ENCODE results near the gene KCNK3. TPM values are rescaled to one million over a fixed set of nuclear protein-coding genes. Genes with fewer than 3 reads are reported as not detected.
"Not testable (repeated sequence)": the region's sequence is repeated elsewhere in the genome, so short reads cannot be mapped to it uniquely, and the experiment has no call there.

Gene KCNK3
- total RNA-seq, 1 donor from 2014 or later, result 6.6 TPM

DNA sequence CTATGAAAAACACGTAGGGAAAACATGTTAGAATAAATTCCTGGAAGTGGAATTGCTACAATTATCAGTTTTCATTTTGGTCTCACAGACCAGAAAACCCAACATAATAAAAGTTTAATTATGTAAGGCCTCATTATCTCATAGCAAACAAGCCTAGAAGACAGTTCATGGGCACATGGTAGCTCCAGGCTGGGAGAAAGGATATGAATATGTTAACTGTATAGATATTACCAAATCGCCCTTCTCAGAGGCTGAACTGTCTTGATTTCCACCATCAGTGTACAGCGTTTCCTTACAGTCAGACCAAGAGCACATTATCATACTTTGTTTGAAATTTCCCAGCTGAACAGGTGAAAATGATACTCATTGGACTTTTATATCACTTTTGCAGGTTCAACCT lies 54.4 kb downstream of the KCNK3 start:
- Mint-ChIP-seq H3K4me3 (no peak overlapping the region), H3K36me3 (no peaks in the 10 kb centered on the region), H3K27me3 (ENCODE audit: low read depth) (no peaks in the 10 kb centered on the region), H3K9me3 (peaks cover 4% of the 10 kb centered on the region), H3K27ac (no peak overlapping the region), H3K4me1 (peaks cover 11% of the 10 kb centered on the region)
- no peak for TF ChIP-seq CTCF (IDR thresholded peaks at IDR 0.05; ENCODE audit: unreplicated experiment)
- no peak for DNase-seq (ENCODE audit: low spot score in 2 of 2, unreplicated experiment in 2 of 2)

GRCh38 chr2:26749787-26750420 lies 57.4 kb downstream of the KCNK3 start:
- peaks cover 11% of the 10 kb centered on the region for H3K4me1 Mint-ChIP-seq
- H3K27me3 Mint-ChIP-seq (ENCODE audit: low read depth); H3K4me3 Mint-ChIP-seq; DNase-seq (ENCODE audit: low spot score in 2 of 2, unreplicated experiment in 2 of 2); H3K36me3 Mint-ChIP-seq; H3K9me3 Mint-ChIP-seq: not testable (repeated sequence)
- peak overlapping the region; percentile 94 for H3K27ac Mint-ChIP-seq

DNA sequence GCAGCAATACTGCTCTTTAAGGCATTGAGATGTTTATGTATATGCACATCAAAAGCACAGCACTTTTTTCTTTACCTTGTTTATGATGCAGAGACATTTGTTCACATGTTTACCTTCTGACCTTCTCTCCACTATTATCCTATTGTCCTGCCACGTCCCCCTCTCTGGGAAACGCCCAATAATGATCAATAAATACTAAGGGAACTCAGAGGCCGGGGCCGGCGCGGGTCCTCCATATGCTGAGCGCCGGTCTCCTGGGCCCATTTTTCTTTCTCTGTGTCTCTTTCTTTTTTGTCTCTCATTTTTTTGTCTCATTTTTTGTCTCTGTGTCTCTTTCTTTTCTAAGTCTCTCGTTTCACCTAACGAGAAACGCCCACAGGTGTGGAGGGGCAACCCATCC lies 57.9 kb downstream of the KCNK3 start:
- peak overlapping the region; percentile 94 for H3K27ac Mint-ChIP-seq
- peaks cover 11% of the 10 kb centered on the region for H3K4me1 Mint-ChIP-seq
- H3K9me3 Mint-ChIP-seq; H3K4me3 Mint-ChIP-seq; H3K36me3 Mint-ChIP-seq; H3K27me3 Mint-ChIP-seq (ENCODE audit: low read depth); DNase-seq (ENCODE audit: low spot score in 2 of 2, unreplicated experiment in 2 of 2): not testable (repeated sequence)

GRCh38 chr2:26752656-26753055 lies 60.1 kb downstream of the KCNK3 start:
- no peak overlapping the region for H3K4me3 Mint-ChIP-seq
- H3K36me3 Mint-ChIP-seq, result no peaks in the 10 kb centered on the region
- no peak for TF ChIP-seq CTCF (IDR thresholded peaks at IDR 0.05; ENCODE audit: unreplicated experiment)
- H3K27ac Mint-ChIP-seq, result no peak overlapping the region
- DNase-seq (ENCODE audit: low spot score in 2 of 2, unreplicated experiment in 2 of 2), result no peak
- H3K27me3 Mint-ChIP-seq (ENCODE audit: low read depth), result no peaks in the 10 kb centered on the region
- peaks cover 4% of the 10 kb centered on the region for H3K9me3 Mint-ChIP-seq
- H3K4me1 Mint-ChIP-seq, result peaks cover 15% of the 10 kb centered on the region

- Mint-ChIP-seq H3K4me3 (no peak overlapping the region), H3K9me3 (peaks cover 4% of the 10 kb centered on the region), H3K27ac (no peak overlapping the region), H3K36me3 (no peaks in the 10 kb centered on the region), H3K4me1 (peaks cover 30% of the 10 kb centered on the region), H3K27me3 (ENCODE audit: low read depth) (no peaks in the 10 kb centered on the region)
- DNase-seq (ENCODE audit: low spot score in 2 of 2, unreplicated experiment in 2 of 2), result no peak
- no peak for TF ChIP-seq CTCF (IDR thresholded peaks at IDR 0.05; ENCODE audit: unreplicated experiment)
Measured at GRCh38 chr2:26754539-26754938, 62.0 kb downstream of the KCNK3 start.

- TF ChIP-seq CTCF (IDR thresholded peaks at IDR 0.05; ENCODE audit: unreplicated experiment), result no peak
- Mint-ChIP-seq H3K4me3 (no peak overlapping the region), H3K9me3 (peaks cover 4% of the 10 kb centered on the region), H3K27ac (no peak overlapping the region), H3K4me1 (peaks cover 25% of the 10 kb centered on the region), H3K27me3 (ENCODE audit: low read depth) (no peaks in the 10 kb centered on the region), H3K36me3 (no peaks in the 10 kb centered on the region)
- no peak for DNase-seq (ENCODE audit: low spot score in 2 of 2, unreplicated experiment in 2 of 2)
Measured at GRCh38 chr2:26754972-26755670, 62.6 kb downstream of the KCNK3 start.
